Activated naive CD4-positive, alpha-beta T cell treated with anti-CD3 and anti-CD28 coated beads, Interleukin-2, amount 50 U/mL, for 72 hours (primary cell): ENCODE results near the gene UCHL1. TPM values are rescaled to one million over a fixed set of nuclear protein-coding genes. Genes with fewer than 3 reads are reported as not detected.
"Not testable (repeated sequence)": the region's sequence is repeated elsewhere in the genome, so short reads cannot be mapped to it uniquely, and the experiment has no call there.

ENCODE experiments used
- ATAC-seq, 2 donors: fragments of 150-1000 bp; cut with Tn5 transposase; 2 replicates each; pipeline ENCODE4 v1.10.0; 2021; ENCODE audit warnings: mild to moderate bottlenecking in 2 of 2, moderate library complexity in 2 of 2
- DNase-seq, 2 donors: peaks; one replicate each; pipeline ENCODE4 v3.0.0; 2021 to 2022; ENCODE audit warnings: low spot score in 2 of 2
- H3K27ac Mint-ChIP-seq, 2 donors: one replicate each; pipeline ENCODE4 v1.8.0; 2022; ENCODE audit warnings: mild to moderate bottlenecking in 2 of 2, mixed read lengths in 2 of 2
- H3K36me3 Mint-ChIP-seq, 2 donors: one replicate each; pipeline ENCODE4 v1.8.0; 2022; ENCODE audit warnings: mixed read lengths in 2 of 2
- H3K9me3 Mint-ChIP-seq, 2 donors: one replicate each; pipeline ENCODE4 v1.8.0; 2022; ENCODE audit warnings: mixed read lengths in 2 of 2
- total RNA-seq, 2 donors: library from RNA; stranded (reverse); gene quantifications; one replicate each; pipeline ENCODE4 v1.2.3, GENCODE V29; 2022

UCHL1 gene
- total RNA-seq, 2 donors from 2014 or later: 1.5 to 4.0 TPM

- H3K9me3 Mint-ChIP-seq: peaks cover 0 to 3% of the 10 kb centered on the region in 2 donors
- no peak for DNase-seq
Measured at GRCh38 chr4:41303372-41304118, 46.8 kb downstream of the UCHL1 start.

GRCh38 chr4:41304221-41304620, 47.5 kb downstream of the UCHL1 start:
- DNase-seq: no peak
- Mint-ChIP-seq H3K27ac (peak overlapping the region in 1 of 2 donors; percentile 45), H3K9me3 (peaks cover 0 to 3% of the 10 kb centered on the region in 2 donors), H3K36me3 (no peaks in the 10 kb centered on the region)
- no peak for ATAC-seq

More at GRCh38 chr4:41303372-41304118, 46.8 kb downstream of the UCHL1 start:
- Mint-ChIP-seq H3K36me3 (no peaks in the 10 kb centered on the region), H3K27ac (peak overlapping the region in 1 of 2 donors; percentile 45)
- no peak for ATAC-seq

- DNase-seq: no peak
- Mint-ChIP-seq H3K27ac (no peak overlapping the region), H3K9me3 (peaks cover 5 to 8% of the 10 kb centered on the region in 2 donors), H3K36me3 (no peaks in the 10 kb centered on the region)
- ATAC-seq: no peak
Measured at GRCh38 chr4:41305476-41305875, 48.7 kb downstream of the UCHL1 start.

GRCh38 chr4:41307638-41308037, 50.9 kb downstream of the UCHL1 start:
- DNase-seq: no peak
- H3K9me3 Mint-ChIP-seq: peaks cover 10% of the 10 kb centered on the region in 2 donors
- H3K27ac Mint-ChIP-seq: no peak overlapping the region
- no peaks in the 10 kb centered on the region for H3K36me3 Mint-ChIP-seq
- ATAC-seq: no peak

GRCh38 chr4:41308398-41308797, 51.7 kb downstream of the UCHL1 start:
- Mint-ChIP-seq H3K27ac (no peak overlapping the region), H3K9me3 (peaks cover 10% of the 10 kb centered on the region in 2 donors), H3K36me3 (no peaks in the 10 kb centered on the region)
- DNase-seq (no peak), ATAC-seq (no peak)

GRCh38 chr4:41315426-41315825, 58.7 kb downstream of the UCHL1 start:
- H3K36me3 Mint-ChIP-seq, H3K27ac Mint-ChIP-seq, ATAC-seq, DNase-seq: not testable (repeated sequence)
- H3K9me3 Mint-ChIP-seq: peaks cover 2 to 11% of the 10 kb centered on the region in 2 donors

GRCh38 chr4:41315862-41316261, 59.1 kb downstream of the UCHL1 start:
- peaks cover 0 to 9% of the 10 kb centered on the region in 2 donors for H3K9me3 Mint-ChIP-seq
- DNase-seq (no peak), ATAC-seq (no peak)
- no peaks in the 10 kb centered on the region for H3K36me3 Mint-ChIP-seq
- no peak overlapping the region for H3K27ac Mint-ChIP-seq

Other genes starting within 250 kb of the UCHL1 start
- gene APBB2, start 42.4 kb upstream of the UCHL1 start, total RNA-seq: 1 to 10 TPM; 1.6 to 6.1 TPM